SK-N-SH treated with all-trans-retinoic acid at 6 μM for 48 hours (cell line): Measurements from ENCODE around the gene DTNA.

Source experiments
- ATAC-seq: fragments of 200-7000 bp; cut with Tn5 transposase; 3 replicates; pipeline ENCODE4 v1.9.1; 2020; ENCODE audit warnings: mild to moderate bottlenecking, moderate library complexity
- ARNTL ChIP-seq: fragments of 450-650 bp; formaldehyde crosslinking; IDR thresholded peaks from 2 replicates; pipeline ENCODE4 v1.5.0; 2020; ENCODE audit warnings: low read depth, mild to moderate bottlenecking, moderate library complexity, borderline replicate concordance
- BACH2 ChIP-seq: fragments of 250-450 bp; sonication (Bioruptor Pico); IDR thresholded peaks from 2 replicates; pipeline ENCODE4 v1.9.0; 2021; ENCODE audit warnings: mild to moderate bottlenecking, borderline replicate concordance
- CSDC2 ChIP-seq: fragments of 250-450 bp; sonication (Bioruptor Pico); IDR thresholded peaks from 2 replicates; pipeline ENCODE4 v1.5.0; 2020; ENCODE audit warnings: mild to moderate bottlenecking, moderate library complexity
- GLIS3 ChIP-seq: fragments of 250-450 bp; sonication (Bioruptor Pico); IDR thresholded peaks from 2 replicates; pipeline ENCODE4 v1.5.0; 2020; ENCODE audit warnings: mild to moderate bottlenecking, moderate library complexity
- ISL1 ChIP-seq: fragments of 250-450 bp; sonication (Bioruptor Pico); IDR thresholded peaks from 2 replicates; pipeline ENCODE4 v2.1.2; 2022; ENCODE audit warnings: mild to moderate bottlenecking, moderate library complexity
- PATZ1 ChIP-seq: fragments of 250-450 bp; sonication (Bioruptor Pico); IDR thresholded peaks from 2 replicates; pipeline ENCODE4 v1.8.0; 2020; ENCODE audit warnings: mild to moderate bottlenecking, moderate library complexity, borderline replicate concordance
- POU6F1 ChIP-seq: fragments of 250-450 bp; sonication (Bioruptor Pico); IDR thresholded peaks from 2 replicates; pipeline ENCODE4 v1.8.0; 2021; ENCODE audit warnings: low read depth, mild to moderate bottlenecking, moderate library complexity, borderline replicate concordance
- PPARA ChIP-seq: fragments of 250-450 bp; sonication (Bioruptor Pico); IDR thresholded peaks from 2 replicates; pipeline ENCODE4 v1.5.0; 2020; ENCODE audit warnings: mild to moderate bottlenecking, borderline replicate concordance
- RARB ChIP-seq: fragments of 250-450 bp; sonication (Bioruptor Pico); IDR thresholded peaks from 2 replicates; pipeline ENCODE4 v1.8.0; 2021; ENCODE audit warnings: mild to moderate bottlenecking, moderate library complexity
- SNAI2 ChIP-seq: fragments of 250-450 bp; sonication (Bioruptor Pico); IDR thresholded peaks from 2 replicates; pipeline ENCODE4 v1.5.0; 2020; ENCODE audit warnings: mild to moderate bottlenecking, moderate library complexity
- TCF4 ChIP-seq: fragments of 250-450 bp; sonication (Bioruptor Pico); IDR thresholded peaks from 2 replicates; pipeline ENCODE4 v1.8.0; 2021; ENCODE audit warnings: mild to moderate bottlenecking, moderate library complexity, borderline replicate concordance
- TOX ChIP-seq: fragments of 250-450 bp; sonication (Bioruptor Pico); IDR thresholded peaks from 2 replicates; pipeline ENCODE4 v1.8.0; 2021; ENCODE audit warnings: mild to moderate bottlenecking, moderate library complexity, borderline replicate concordance
- ZC3H10 ChIP-seq: fragments of 250-450 bp; sonication (Bioruptor Pico); IDR thresholded peaks from 2 replicates; pipeline ENCODE4 v1.5.1; 2021; ENCODE audit warnings: mild to moderate bottlenecking, moderate library complexity
- ZFP3 ChIP-seq: fragments of 250-450 bp; sonication (Bioruptor Pico); IDR thresholded peaks from 2 replicates; pipeline ENCODE4 v1.5.0; 2020; ENCODE audit warnings: mild to moderate bottlenecking, moderate library complexity
- ZFP30 ChIP-seq: fragments of 450-650 bp; formaldehyde crosslinking; IDR thresholded peaks from 2 replicates; pipeline ENCODE4 v1.5.0; 2022; ENCODE audit warnings: mild to moderate bottlenecking, moderate library complexity
- ZNF70 ChIP-seq: fragments of 450-650 bp; formaldehyde crosslinking; IDR thresholded peaks from 2 replicates; pipeline ENCODE4 v1.5.0; 2020; ENCODE audit warnings: mild to moderate bottlenecking, moderate library complexity
- TF ChIP-seq, protein P1 (sequence below): fragments of 250-450 bp; sonication (Bioruptor Pico); IDR thresholded peaks from 2 replicates; pipeline ENCODE4 v1.5.1; 2021; ENCODE audit warnings: mild to moderate bottlenecking, moderate library complexity
- TF ChIP-seq, protein P2 (sequence below): fragments of 250-450 bp; sonication (Bioruptor Pico); IDR thresholded peaks from 2 replicates; pipeline ENCODE4 v1.5.1; 2020; ENCODE audit warnings: low read depth, mild to moderate bottlenecking, moderate library complexity
- TF ChIP-seq, protein P3 (sequence below): fragments of 250-450 bp; sonication (Bioruptor Pico); IDR thresholded peaks from 2 replicates; pipeline ENCODE4 v1.5.0; 2020; ENCODE audit warnings: mild to moderate bottlenecking, moderate library complexity

Gene DTNA

GRCh38 chr18:34932792-34933466 lies 222.8 kb downstream of the DTNA start:
- ATAC-seq, result no peak
- TF ChIP-seq ZFP3 (CRISPR knock-in tag) (no peak), ZFP30 (CRISPR knock-in tag) (no peak), PPARA (no peak), ZNF70 (CRISPR knock-in tag) (no peak), POU6F1 (CRISPR knock-in tag) (no peak), TCF4 (CRISPR knock-in tag) (no peak), SNAI2 (CRISPR knock-in tag) (no peak), CSDC2 (CRISPR knock-in tag) (no peak)
- TF ChIP-seq, protein P1, sequence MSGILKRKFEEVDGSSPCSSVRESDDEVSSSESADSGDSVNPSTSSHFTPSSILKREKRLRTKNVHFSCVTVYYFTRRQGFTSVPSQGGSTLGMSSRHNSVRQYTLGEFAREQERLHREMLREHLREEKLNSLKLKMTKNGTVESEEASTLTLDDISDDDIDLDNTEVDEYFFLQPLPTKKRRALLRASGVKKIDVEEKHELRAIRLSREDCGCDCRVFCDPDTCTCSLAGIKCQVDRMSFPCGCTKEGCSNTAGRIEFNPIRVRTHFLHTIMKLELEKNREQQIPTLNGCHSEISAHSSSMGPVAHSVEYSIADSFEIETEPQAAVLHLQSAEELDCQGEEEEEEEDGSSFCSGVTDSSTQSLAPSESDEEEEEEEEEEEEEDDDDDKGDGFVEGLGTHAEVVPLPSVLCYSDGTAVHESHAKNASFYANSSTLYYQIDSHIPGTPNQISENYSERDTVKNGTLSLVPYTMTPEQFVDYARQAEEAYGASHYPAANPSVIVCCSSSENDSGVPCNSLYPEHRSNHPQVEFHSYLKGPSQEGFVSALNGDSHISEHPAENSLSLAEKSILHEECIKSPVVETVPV (CRISPR knock-in tag), result no peak
- TF ChIP-seq, protein P2, sequence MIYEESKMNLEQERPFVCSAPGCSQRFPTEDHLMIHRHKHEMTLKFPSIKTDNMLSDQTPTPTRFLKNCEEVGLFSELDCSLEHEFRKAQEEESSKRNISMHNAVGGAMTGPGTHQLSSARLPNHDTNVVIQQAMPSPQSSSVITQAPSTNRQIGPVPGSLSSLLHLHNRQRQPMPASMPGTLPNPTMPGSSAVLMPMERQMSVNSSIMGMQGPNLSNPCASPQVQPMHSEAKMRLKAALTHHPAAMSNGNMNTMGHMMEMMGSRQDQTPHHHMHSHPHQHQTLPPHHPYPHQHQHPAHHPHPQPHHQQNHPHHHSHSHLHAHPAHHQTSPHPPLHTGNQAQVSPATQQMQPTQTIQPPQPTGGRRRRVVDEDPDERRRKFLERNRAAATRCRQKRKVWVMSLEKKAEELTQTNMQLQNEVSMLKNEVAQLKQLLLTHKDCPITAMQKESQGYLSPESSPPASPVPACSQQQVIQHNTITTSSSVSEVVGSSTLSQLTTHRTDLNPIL (CRISPR knock-in tag), result no peak

DNA sequence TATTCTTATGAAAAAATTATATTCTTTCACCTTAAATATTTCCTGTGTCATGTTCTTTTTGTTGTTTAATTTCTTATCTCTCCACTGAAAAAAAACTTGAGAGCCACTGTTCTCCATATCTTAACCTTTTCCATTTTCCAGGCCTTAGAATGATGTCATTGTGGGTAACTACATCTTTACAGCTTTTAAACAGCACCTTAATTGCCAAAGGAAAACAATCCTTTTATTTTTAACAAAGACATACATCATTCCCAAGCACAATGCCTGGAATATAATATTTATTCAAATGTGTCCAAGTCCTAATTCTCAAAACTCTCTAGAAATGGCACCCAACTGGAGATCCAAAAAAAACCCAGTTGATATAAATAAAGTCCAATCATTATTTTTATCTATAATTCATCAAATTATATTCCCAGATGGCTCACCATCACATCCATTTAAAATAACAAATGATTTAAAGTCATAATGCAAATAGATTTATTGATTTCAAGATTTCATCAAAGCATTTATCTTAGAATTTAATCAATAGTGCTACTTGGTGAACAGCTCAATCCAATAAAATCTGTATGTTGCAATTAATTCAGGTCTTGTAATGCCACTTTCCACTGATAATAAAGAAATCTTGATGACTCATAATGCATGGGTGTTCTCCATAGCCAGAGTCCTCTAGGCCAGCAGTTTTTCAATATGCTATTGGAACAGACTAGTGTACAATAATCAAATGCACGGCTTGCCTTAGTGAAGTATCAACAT lies 224.0 kb downstream of the DTNA start:
- peak; percentile 93 for TF ChIP-seq TCF4 (CRISPR knock-in tag)
- TF ChIP-seq, protein P2 (CRISPR knock-in tag), result no peak
- TF ChIP-seq, protein P1 (CRISPR knock-in tag), result peak; percentile 11; the same call in 1 of the 2 replicates
- peak; percentile 56 for TF ChIP-seq ISL1 (CRISPR knock-in tag)
- ATAC-seq, result no peak

- no peak for ATAC-seq
- no peak for TF ChIP-seq ARNTL
- TF ChIP-seq ZFP30 (CRISPR knock-in tag), result no peak
- no peak for TF ChIP-seq ZFP3 (CRISPR knock-in tag)
- TF ChIP-seq CSDC2 (CRISPR knock-in tag), result no peak
- no peak for TF ChIP-seq GLIS3 (CRISPR knock-in tag)
- TF ChIP-seq SNAI2 (CRISPR knock-in tag), result no peak
- no peak for TF ChIP-seq RARB
- TF ChIP-seq POU6F1 (CRISPR knock-in tag), result no peak
- TF ChIP-seq, protein P3, sequence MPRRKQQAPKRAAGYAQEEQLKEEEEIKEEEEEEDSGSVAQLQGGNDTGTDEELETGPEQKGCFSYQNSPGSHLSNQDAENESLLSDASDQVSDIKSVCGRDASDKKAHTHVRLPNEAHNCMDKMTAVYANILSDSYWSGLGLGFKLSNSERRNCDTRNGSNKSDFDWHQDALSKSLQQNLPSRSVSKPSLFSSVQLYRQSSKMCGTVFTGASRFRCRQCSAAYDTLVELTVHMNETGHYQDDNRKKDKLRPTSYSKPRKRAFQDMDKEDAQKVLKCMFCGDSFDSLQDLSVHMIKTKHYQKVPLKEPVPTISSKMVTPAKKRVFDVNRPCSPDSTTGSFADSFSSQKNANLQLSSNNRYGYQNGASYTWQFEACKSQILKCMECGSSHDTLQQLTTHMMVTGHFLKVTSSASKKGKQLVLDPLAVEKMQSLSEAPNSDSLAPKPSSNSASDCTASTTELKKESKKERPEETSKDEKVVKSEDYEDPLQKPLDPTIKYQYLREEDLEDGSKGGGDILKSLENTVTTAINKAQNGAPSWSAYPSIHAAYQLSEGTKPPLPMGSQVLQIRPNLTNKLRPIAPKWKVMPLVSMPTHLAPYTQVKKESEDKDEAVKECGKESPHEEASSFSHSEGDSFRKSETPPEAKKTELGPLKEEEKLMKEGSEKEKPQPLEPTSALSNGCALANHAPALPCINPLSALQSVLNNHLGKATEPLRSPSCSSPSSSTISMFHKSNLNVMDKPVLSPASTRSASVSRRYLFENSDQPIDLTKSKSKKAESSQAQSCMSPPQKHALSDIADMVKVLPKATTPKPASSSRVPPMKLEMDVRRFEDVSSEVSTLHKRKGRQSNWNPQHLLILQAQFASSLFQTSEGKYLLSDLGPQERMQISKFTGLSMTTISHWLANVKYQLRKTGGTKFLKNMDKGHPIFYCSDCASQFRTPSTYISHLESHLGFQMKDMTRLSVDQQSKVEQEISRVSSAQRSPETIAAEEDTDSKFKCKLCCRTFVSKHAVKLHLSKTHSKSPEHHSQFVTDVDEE (CRISPR knock-in tag), result no peak
- no peak for TF ChIP-seq PATZ1 (CRISPR knock-in tag)
- no peak for TF ChIP-seq PPARA
- TF ChIP-seq, protein P1 (CRISPR knock-in tag), result no peak
- TF ChIP-seq TOX (CRISPR knock-in tag), result no peak
- TF ChIP-seq ZC3H10, result no peak
- TF ChIP-seq BACH2 (CRISPR knock-in tag), result no peak
- no peak for TF ChIP-seq ISL1 (CRISPR knock-in tag)
These were observed 226.7 kb downstream of the DTNA start for GRCh38 chr18:34936772-34937171.
